Activated gamma-delta T cell treated with Interleukin-2 at 50 U/mL for 16 hours (primary cell): ENCODE results near the gene USP27X.

Experiments
- DNase-seq: peaks from one replicate; pipeline ENCODE4 v3.0.0-alpha.2; 2020

The USP27X gene

GRCh38 chrX:49878834-49879655 is at the start of gene USP27X:
USP27X (plus strand) TSS chrX:49879484; CDS start chrX:49880308, 824 bp downstream.
- peak; percentile 76 for DNase-seq

GRCh38 chrX:49838374-49838773 is 40.9 kb upstream of the USP27X start:
- DNase-seq, result no peak

GRCh38 chrX:49840679-49841078 is 38.6 kb upstream of the USP27X start:
- no peak for DNase-seq

- no peak for DNase-seq
Measured at GRCh38 chrX:49842621-49843020, 36.7 kb upstream of the USP27X start.

GRCh38 chrX:49844611-49845010 is 34.7 kb upstream of the USP27X start:
- no peak for DNase-seq

GRCh38 chrX:49845701-49846403 is 33.4 kb upstream of the USP27X start:
- DNase-seq, result no peak

- no peak for DNase-seq
Measured at GRCh38 chrX:49846522-49846921, 32.8 kb upstream of the USP27X start.

GRCh38 chrX:49848275-49848674 is 31.0 kb upstream of the USP27X start:
- no peak for DNase-seq

GRCh38 chrX:49850028-49850427 is 29.3 kb upstream of the USP27X start:
- DNase-seq, result no peak

GRCh38 chrX:49853661-49854060 is 25.6 kb upstream of the USP27X start:
- no peak for DNase-seq

- DNase-seq, result no peak
Measured at GRCh38 chrX:49856819-49857218, 22.5 kb upstream of the USP27X start.

- no peak for DNase-seq
Measured at GRCh38 chrX:49858341-49858740, 20.9 kb upstream of the USP27X start.

GRCh38 chrX:49859491-49859890 is 19.8 kb upstream of the USP27X start:
- DNase-seq, result no peak

- DNase-seq, result no peak
Measured at GRCh38 chrX:49860867-49861535, 18.3 kb upstream of the USP27X start.

- DNase-seq, result no peak
Measured at GRCh38 chrX:49862093-49862492, 17.2 kb upstream of the USP27X start.

GRCh38 chrX:49868739-49869138 is 10.5 kb upstream of the USP27X start:
- DNase-seq, result no peak

- DNase-seq, result no peak
Measured at GRCh38 chrX:49876750-49877149, 2.5 kb upstream of the USP27X start.

- DNase-seq, result no peak
Measured at GRCh38 chrX:49877397-49878101, 1.7 kb upstream of the USP27X start.

- no peak for DNase-seq
Measured at GRCh38 chrX:49878128-49878833, 1.0 kb upstream of the USP27X start.

- no peak for DNase-seq
Measured at GRCh38 chrX:49879656-49880277, 483 bp downstream of the USP27X start.

GRCh38 chrX:49880668-49881067 is 1.4 kb downstream of the USP27X start:
- DNase-seq, result no peak

GRCh38 chrX:49884290-49884862 is 5.1 kb downstream of the USP27X start:
- DNase-seq, result peak; percentile 51
